ENCODE data around the gene NCEH1. TPM values are rescaled to one million over a fixed set of nuclear protein-coding genes. Genes with fewer than 3 reads are reported as not detected.

The NCEH1 gene
- total and polyA plus RNA-seq, 2 of the 13 experiments (the other 11 are each of a cell fraction or from before 2014, with no cell fraction given) = 12.9 to 21.4 TPM

DNA sequence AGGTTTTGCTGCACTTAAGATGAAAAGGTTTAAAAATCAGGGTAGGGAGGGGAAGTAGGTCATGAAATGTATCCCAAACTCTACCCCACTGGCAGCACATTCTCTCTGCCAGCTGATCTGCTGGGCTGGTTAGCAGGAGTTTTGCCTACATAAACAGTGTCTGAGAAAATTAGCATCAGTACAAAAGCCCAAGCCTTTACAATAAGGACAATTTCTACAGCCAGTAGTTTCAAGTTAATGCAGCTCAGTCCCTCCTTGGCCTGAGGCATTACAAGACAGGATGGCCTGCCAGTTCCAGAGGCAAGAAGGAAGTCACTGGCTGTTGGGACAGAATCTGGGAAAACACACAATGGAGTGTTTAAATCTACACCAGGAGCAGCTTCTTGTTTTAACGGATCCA is 32.8 kb downstream of the NCEH1 start (continued):
- no peak for TF ChIP-seq POGK (CRISPR knock-in tag; conservative IDR thresholded peaks at IDR 0.05)
- TF ChIP-seq CHCHD3 (CRISPR knock-in tag; IDR thresholded peaks at IDR 0.05) = no peak
- TF ChIP-seq ZNF576 (CRISPR knock-in tag; IDR thresholded peaks at IDR 0.05) = no peak

GRCh38 chr3:172676196-172676922 is 34.5 kb downstream of the NCEH1 start:
- intact Hi-C loops (cut with micrococcal nuclease; ENCODE audit: unreplicated experiment) (no loop called here), in situ Hi-C loops (cut with HindIII; ENCODE audit: extremely low pct_ligation_motif_present, low pct_unique_long_range_greater_than_20kb) (no loop called here)
- H3K27ac ChIP-seq (ENCODE audit: extremely low read length, insufficient read depth, low read length) = no peak overlapping the region
- H3K36me3 ChIP-seq (replicated peaks in 1 of 2; ENCODE audit: control insufficient read depth in 1 of 2, insufficient read depth in 2 of 2, low read length in 2 of 2) = no peaks in the 10 kb centered on the region
- TF ChIP-seq AGO2 (optimal IDR thresholded peaks at IDR 0.05; ENCODE audit: low read depth, low read length) (no peak), MEIS1 (CRISPR knock-in tag; IDR thresholded peaks at IDR 0.05; ENCODE audit: borderline replicate concordance) (no peak), E2F2 (CRISPR knock-in tag; IDR thresholded peaks at IDR 0.05; ENCODE audit: borderline replicate concordance) (no peak)
- H3K4me3 ChIP-seq (replicated peaks in 1 of 3; ENCODE audit: insufficient read depth in 1 of 3, low read depth in 2 of 3, low read length in 3 of 3) = no peak overlapping the region
- no peak overlapping the region for H3K9ac ChIP-seq (ENCODE audit: insufficient read depth, low read depth, low read length)
- 95% methylated on average over 21 of the region's 21 CpGs for WGBS (ENCODE audit: low lambda C conversion rate)
- BruUV-seq (replicated peaks) = no TSS peak
- H3K4me1 ChIP-seq (ENCODE audit: insufficient read depth, low read length) = peaks cover 5% of the 10 kb centered on the region; the same call in 1 of the 2 replicates
- FAIRE-seq = no peak
- ATAC-seq = no peak
- POLR2A ChIA-PET = no interaction called here
- DNase-seq (ENCODE audit: low spot score) = no peak
- no peaks in the 10 kb centered on the region for H3K27me3 ChIP-seq (ENCODE audit: control insufficient read depth in 1 of 2, insufficient read depth in 2 of 2, low read length in 2 of 2)
- H2AFZ ChIP-seq (ENCODE audit: low read length) = no peak overlapping the region
- H3K9me3 ChIP-seq (ENCODE audit: low read length) = no peaks in the 10 kb centered on the region
- peaks cover 4% of the 10 kb centered on the region; the same call in 1 of the 2 replicates for H4K20me1 ChIP-seq (ENCODE audit: insufficient read depth, low read length)
- CTCF ChIA-PET (ENCODE audit: low intra/inter-chr PET ratio, low total read pairs) = interaction anchor here (1.2 to 2.1 kb wide), 2 partner anchors 35 to 74 kb away, joined by 4 to 8 read pairs; partner anchors contain the start of genes ECT2 and NCEH1
- no peak overlapping the region for H3K4me2 ChIP-seq (ENCODE audit: low read depth, low read length)
- peaks cover 2% of the 10 kb centered on the region for H3K79me2 ChIP-seq (ENCODE audit: insufficient read depth, low read length)
